Measurements from ENCODE around the gene GORAB.

- no peak for TF ChIP-seq CTCF (optimal IDR thresholded peaks at IDR 0.05 in 1 of 3, IDR thresholded peaks at IDR 0.05 in 1 of 3, conservative IDR thresholded peaks at IDR 0.05 in 1 of 3; ENCODE audit: extremely low read depth in 1 of 3, insufficient read depth in 2 of 3, low read length in 3 of 3)
- TF ChIP-seq EZH2 (IDR thresholded peaks at IDR 0.05; ENCODE audit: low read length): no peak
These were observed 6.7 kb downstream of the GORAB start for GRCh38 chr1:170538687-170539086.

Measured in keratinocyte (primary cell).